Renal cortex interstitium (tissue), 11 donors: ENCODE measurements around the gene CFLAR. TPM values are rescaled to one million over a fixed set of nuclear protein-coding genes. Genes with fewer than 3 reads are reported as not detected.
A peak's percentile ranks its signal among the peaks of the same experiment; 100 is the strongest.
"Not testable (repeated sequence)": the region's sequence is repeated elsewhere in the genome, so short reads cannot be mapped to it uniquely, and the experiment has no call there.

ENCODE experiments used
- DNase-seq, 11 donors: peaks; one replicate each; pipeline ENCODE4 v3.0.0-alpha.2; 2013; ENCODE audit warnings: low read depth in 9 of 11, low spot score in 4 of 11; ENCODE audit errors: extremely low read depth in 1 of 11
- polyA plus RNA-seq, 3 donors: library from polyadenylated mRNA; unstranded; fragments of 120-200 nt; gene quantifications; one replicate each; pipeline ENCODE4 v1.2.1, GENCODE V29; 2013; ENCODE audit not compliant: insufficient read length in 3 of 3

Gene CFLAR
- polyA plus RNA-seq, 3 donors, result 51.7 to 84.8 (median 64.0) TPM

DNA sequence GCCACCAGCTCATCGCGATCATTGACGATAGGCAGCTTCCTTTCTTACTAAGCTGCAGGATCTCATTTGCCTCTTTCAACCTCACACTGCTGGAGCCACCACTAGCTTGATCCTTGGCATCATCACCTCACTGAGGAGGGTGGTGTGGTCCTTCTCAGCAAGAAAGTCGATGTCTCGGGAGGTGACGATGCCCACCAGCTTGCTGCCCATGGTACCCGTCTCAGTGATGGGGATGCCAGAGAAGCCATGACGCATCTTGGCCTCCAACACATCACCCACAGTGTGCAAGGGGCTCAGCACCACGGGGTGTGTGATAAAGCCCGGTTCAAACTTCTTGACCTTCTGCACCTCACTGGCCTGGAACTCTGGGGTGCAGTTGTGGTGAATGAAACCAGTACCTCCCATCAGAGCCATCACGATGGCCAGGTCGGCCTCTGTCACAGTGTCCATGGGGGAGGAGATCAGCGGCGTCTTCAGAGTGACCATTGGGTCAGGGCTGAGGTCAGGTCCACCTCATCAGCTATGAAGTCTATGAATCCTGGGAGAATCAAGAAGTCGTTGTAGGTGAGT, 22.5 kb downstream of the CFLAR start:
- DNase-seq, result no peak

DNA sequence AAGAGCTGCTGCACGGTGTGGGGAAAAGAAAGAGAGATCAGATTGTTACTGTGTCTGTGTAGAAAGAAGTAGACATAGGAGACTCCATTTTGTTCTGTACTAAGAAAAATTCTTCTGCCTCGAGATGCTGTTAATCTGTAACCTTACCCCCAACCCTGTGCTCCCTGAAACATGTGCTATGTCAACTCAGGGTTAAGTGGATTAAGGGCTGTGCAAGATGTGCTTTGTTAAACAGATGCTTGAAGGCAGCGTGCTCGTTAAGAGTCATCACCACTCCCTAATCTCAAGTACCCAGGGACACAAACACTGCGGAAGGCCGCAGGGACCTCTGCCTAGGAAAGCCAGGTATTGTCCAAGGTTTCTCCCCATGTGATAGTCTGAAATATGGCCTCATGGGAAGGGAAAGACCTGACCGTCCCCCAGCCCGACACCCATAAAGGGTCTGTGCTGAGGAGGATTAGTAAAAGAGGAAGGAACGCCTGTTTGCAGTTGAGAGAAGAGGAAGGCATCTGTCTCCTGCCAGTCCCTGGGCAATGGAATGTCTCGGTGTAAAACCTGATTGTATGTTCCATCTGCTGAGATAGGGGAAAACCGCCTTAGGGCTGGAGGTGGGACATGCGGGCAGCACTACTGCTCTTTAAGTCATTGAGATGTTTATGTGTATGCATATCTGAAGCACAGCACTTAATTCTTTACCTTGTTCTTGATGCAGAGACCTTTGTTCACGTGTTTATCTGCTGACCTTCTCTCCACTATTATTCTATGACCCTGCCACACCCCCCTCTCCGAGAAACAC, 23.2 kb downstream of the CFLAR start:
- not testable (repeated sequence) for DNase-seq

- DNase-seq, result no peak
Measured at GRCh38 chr2:201139836-201140604, 24.1 kb downstream of the CFLAR start.

- DNase-seq, result peak in 1 of 11 donors; percentile 25
Measured at GRCh38 chr2:201144101-201145051, 28.4 kb downstream of the CFLAR start.

DNA sequence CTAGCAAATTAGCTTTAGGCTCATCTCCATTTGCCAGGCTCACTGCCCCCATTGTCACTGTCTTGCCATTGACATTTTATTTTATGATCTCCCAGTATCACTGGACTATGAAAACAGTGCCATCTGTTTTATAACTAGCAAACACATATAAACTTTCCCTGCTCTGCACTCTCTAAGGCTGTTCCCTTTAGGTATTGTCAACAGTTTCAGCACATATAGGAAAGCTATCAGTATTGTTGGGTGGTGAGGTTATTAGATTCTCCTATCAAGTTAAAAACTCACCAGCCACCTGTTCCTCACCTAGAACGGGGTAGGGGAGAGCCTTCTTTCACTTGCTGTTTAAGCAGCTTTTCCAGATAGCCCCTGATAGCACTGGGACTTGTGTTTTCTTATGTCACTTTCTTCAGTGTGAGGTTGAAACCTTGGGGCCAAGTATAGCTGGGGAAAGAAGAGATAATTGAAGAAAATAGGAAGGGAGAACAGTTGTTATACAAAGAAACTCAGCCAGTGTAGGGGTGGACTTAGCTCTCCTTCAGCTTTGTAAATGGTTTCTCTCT, 32.5 kb downstream of the CFLAR start:
- no peak for DNase-seq

GRCh38 chr2:201149064-201149820, 33.3 kb downstream of the CFLAR start:
- DNase-seq, result peak in 1 of 11 donors; percentile 24

DNA sequence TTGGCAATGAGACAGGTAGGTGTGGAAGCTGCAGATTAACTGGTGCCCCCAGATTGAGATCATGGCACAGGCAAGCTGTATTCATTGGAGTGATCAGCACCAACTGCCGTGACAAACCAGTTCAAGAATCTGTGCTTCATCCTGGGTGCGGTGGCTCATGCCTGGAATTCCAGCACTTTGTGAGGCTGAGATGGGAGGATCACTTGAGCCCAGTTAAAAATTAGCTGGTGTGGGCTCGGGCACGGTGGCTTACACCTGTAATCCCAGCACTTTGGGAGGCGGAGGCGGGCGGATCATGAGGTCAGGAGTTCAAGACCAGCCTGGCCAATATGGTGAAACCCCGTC, 33.8 kb downstream of the CFLAR start:
- not testable (repeated sequence) for DNase-seq

DNA sequence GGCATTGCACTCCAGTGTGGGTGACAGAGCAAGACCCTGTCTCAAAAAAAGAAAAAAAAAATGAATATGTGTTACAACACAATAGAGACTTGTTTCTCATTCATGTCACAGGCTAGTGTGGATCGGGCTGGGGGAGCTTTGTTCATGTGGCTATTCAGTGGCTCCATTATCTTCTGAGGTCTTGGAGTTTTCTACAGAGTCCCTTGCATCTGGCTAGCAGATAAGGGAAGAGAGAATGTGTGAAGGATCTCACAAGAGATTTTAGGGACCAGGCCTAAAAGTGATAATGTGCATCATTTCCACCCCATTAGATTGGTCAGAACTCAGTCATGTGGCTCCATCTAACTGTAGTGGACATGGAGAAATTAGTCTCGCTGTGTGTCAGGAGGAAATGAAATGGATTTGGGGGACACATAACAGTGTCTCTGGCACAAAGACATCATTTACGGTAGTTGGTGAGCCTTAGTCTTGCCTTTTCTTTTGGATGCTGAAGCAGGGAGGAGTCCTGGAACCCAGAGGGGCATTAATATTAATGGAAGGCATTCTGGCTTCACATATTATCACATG, 34.6 kb downstream of the CFLAR start:
- DNase-seq, result no peak

GRCh38 chr2:201151127-201151981, 35.4 kb downstream of the CFLAR start:
- no peak for DNase-seq

DNA sequence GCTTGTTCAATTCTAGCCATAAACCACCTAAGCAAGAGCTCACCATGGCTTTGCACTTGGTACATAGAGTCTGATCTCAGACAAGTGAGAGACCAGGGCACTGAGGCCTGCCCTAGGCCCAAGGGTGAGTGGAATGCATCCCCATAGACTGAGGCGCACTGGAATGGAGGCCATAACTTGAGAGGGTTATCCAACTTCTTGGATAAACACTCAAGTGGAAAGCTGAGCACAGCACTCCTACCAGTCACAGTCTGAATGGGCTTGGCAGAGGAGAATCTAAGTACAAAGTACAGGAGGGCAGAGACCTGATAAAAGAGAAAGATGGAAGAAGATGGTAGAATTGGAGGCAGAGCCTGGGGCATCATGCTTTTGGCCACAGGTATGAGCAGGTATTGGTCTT, 36.6 kb downstream of the CFLAR start:
- DNase-seq, result no peak

DNA sequence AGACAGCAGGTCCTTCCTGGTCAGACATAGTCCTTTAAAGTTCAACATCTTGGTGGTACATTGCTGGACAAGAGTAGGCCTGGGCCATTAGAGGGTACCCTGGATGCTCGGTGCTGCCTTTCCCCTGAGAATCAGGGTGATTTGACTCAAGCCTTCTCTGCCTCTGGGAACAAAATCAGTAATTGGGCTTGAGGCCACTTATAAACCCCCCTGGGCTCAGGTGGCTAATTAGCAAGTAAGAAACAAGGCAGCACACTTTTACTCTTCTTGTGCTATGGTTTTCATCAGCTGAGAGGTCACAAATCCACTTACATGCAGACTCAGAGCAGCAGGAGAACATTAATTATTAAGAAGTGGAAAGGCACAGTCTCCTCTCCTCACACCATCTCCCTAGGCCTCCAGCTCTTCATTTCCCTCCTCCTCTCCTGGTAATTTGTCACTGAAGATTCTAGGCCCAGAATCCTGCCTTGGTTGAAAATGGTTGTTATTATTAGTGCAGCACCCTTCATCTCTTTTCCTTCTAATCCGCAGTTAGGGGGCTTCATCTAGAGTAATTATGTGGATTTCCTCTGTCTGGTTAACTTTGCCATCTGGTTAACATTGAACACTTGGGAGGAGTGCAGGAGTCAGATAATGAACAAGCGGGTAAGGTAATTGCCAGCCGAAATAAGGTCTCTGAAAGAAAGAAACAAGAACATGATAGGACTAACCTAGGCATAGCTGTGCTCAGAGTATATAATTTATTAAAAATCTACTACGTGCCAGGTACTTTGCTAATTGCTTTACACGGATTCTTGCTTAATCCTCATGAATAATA, 37.2 kb downstream of the CFLAR start:
- DNase-seq, result no peak

GRCh38 chr2:201154615-201155399, 38.8 kb downstream of the CFLAR start:
- DNase-seq, result no peak

- no peak for DNase-seq
Measured at GRCh38 chr2:201156036-201156435, 40.1 kb downstream of the CFLAR start.

GRCh38 chr2:201156640-201157039, 40.7 kb downstream of the CFLAR start:
- no peak for DNase-seq

- no peak for DNase-seq
Measured at GRCh38 chr2:201157694-201158093, 41.7 kb downstream of the CFLAR start.
